Uterus (tissue), 2 donors: ENCODE results near the gene RPL22.

Source experiments
- POLR2A ChIP-seq, 2 donors: fragments of 450-650 bp; IDR thresholded peaks; one replicate each; pipeline ENCODE4 v1.6.1; 2016; ENCODE audit warnings: antibody characterized with exemption in 2 of 2, mild to moderate bottlenecking in 1 of 2, moderate library complexity in 1 of 2
- TF ChIP-seq, protein P1 (sequence below), 4 experiments: fragments of 200-600 bp in 2 of 4; fragments of 450-650 bp in 2 of 4; sonication (generic) in 2 of 4; IDR thresholded peaks; one replicate each; pipeline ENCODE4 v1.5.1; 2016 to 2019; ENCODE audit warnings: antibody characterized with exemption in 4 of 4, mild to moderate bottlenecking in 2 of 4, moderate library complexity in 1 of 4

DNA sequence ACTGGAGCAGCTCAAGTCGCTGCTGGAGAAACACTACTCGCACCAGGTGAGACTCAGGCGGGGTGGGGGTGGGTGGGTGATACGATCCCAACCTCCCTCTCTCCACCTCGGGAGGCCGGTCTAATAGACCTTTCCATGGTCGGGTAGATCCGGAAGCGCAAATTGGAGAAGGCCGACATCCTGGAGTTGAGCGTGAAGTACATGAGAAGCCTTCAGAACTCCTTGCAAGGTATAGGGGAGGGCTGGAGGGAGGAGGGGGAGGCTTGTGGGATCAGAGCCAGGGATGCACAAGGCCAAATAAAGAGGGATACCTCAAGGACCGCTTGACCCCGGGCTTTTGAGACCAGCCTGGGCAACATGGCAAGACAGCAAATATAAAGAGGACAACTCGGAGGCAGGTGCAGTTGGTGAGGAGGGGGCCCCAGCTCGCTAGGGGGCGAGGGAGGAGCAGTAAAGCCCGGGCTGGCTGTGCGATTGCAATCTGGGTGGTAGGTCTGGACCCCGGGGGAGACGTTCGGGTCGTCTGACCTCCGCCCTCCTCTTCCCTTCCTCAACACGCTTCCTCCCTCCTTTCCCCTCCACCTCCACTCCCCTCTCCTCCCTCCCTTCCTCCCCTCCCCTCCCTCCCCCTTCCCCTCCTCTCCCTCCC is 45.1 kb upstream of the RPL22 start:
- TF ChIP-seq, protein P1, sequence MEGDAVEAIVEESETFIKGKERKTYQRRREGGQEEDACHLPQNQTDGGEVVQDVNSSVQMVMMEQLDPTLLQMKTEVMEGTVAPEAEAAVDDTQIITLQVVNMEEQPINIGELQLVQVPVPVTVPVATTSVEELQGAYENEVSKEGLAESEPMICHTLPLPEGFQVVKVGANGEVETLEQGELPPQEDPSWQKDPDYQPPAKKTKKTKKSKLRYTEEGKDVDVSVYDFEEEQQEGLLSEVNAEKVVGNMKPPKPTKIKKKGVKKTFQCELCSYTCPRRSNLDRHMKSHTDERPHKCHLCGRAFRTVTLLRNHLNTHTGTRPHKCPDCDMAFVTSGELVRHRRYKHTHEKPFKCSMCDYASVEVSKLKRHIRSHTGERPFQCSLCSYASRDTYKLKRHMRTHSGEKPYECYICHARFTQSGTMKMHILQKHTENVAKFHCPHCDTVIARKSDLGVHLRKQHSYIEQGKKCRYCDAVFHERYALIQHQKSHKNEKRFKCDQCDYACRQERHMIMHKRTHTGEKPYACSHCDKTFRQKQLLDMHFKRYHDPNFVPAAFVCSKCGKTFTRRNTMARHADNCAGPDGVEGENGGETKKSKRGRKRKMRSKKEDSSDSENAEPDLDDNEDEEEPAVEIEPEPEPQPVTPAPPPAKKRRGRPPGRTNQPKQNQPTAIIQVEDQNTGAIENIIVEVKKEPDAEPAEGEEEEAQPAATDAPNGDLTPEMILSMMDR (IDR thresholded peaks at IDR 0.05) = no peak
- no peak for TF ChIP-seq POLR2A (IDR thresholded peaks at IDR 0.05)
